HG03108 (cell line): Measurements from ENCODE around the gene AQP12B.

Source experiments
- ATAC-seq: cut with Tn5 transposase; IDR thresholded peaks from one replicate; pipeline ENCODE4 v1.9.1; 2021; ENCODE audit warnings: moderate library complexity; ENCODE audit not compliant: unreplicated experiment

AQP12B gene

DNA sequence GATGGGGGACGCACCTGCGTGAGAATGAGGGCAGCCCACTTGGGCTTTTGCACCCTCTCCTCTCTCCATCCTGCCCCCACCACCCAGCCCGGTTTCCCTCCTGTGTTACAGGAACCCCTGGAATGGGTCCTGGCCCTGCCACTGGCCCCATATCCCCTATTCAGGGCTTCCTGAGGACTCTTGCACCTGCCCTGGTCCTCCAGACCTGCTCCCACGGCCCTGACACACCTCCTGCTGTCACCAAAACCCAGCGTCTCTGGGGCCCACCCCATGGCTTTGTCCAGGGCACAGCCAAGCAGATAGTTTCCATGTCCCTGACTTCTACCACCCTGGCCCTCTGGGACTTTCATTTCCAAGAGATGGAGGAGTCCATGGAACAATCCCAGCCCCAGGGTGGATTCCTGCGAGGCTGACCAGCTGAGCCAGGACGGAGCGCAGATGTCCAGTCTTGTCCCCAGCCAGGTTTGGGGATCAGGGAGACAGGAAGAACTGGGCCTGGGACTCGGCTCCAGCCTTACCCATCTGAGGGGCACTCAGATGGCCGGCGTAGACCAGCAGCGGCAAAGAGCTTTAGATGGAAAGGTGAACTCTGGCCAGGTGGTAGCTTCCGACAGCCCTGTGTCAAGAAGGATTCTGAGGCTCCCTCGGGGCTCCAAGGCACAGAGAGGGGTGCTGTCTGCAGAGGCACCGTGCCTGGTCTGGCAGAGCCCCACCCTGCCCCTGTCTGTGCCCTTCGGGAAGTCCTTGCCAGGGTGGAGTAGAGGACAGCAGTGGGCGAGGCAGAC lies 45.4 kb downstream of the AQP12B start:
- ATAC-seq, result no peak

DNA sequence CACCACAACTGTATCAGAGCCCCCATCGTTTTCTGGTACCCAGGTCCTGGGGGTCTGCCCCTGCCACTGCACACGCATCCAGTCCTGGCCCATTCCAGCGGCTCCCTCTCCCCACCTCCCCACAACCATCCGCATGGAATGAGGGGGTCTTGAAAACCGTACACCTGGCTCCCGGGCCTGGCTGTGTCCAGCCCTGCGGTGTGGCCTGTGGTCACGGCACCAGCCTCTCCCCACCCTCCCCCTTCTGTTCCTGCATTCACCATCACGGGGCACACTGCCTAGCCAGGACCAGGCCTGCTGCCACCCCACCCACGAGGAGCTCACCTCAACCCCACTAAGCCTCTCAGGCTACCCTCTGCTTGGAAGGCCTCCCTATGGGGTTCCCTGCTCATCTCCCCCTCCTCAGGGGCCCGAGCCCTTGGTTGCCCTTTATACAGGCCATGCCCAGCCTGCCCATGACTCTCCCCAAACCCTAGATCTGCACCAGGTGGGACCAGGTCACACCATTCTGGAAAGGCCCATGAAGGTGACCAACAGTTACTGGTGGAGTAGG lies 46.0 kb downstream of the AQP12B start:
- no peak for ATAC-seq

DNA sequence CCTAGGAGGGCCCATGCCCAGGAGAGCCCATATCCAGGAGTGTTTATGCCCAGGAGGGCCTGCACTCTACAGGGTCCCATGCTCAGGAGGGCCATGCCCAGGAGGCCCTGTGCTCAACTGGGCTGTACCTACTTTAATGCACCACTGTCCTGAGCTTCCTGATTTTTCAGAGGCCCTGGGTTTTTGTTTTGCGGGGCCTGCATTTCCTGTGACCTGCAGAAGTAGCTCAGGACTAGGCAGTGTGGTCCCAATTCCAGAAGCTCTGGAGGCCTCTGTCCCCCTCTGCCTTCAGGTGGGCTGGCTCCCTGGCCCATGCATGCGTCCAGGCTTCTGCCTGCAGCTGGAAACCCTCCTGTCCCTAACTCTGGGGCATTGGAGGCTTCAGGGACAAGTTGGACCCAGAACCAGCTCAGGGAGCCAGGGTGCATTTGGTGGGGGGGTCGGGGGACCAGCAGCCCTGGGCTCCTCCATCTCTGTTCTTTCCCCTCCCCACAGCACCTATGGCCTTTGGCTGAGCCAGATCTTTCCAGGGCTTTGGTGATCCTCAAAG lies 46.6 kb downstream of the AQP12B start:
- ATAC-seq, result no peak

DNA sequence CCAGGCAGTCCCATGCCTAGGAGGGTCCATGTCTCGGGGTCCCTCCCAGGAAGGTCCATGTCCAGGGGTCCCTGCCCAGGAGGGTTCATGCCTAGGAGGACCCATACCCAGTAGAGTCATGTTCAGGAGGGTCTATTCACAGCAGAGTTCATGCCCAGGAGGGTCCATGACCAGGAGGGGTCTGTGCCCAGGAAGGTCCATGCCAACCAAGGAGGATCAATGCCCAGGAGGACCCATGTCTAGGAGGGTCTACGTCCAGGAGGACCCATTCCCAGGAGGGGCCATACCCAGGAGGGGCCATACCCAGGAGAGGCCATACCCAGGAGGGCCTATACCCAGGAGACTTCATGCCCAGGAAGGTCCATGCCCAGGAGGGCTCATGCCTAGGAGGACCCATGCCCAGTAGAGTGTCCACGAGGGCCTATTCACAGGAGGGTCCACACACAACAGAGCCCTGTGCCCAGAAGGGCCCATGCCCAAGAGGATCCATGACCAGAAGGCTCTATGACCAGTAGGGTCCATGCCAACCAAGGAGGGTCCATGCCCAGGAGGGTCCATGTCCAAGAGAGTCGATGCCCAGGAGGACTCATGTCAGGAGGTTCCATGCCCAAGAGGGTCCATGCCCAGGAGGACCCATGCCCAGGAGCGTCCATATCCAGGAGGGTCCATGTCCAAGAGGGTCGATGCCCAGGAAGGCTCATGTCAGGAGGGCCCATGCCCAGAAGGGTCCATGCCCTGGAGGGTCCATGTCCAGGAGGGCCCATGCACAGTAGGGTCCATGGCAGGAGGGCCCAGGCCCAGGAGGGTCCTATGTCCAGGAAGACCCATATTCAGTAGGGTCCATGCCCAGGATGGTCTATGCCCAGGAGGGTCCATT lies 47.3 kb downstream of the AQP12B start:
- no peak for ATAC-seq

DNA sequence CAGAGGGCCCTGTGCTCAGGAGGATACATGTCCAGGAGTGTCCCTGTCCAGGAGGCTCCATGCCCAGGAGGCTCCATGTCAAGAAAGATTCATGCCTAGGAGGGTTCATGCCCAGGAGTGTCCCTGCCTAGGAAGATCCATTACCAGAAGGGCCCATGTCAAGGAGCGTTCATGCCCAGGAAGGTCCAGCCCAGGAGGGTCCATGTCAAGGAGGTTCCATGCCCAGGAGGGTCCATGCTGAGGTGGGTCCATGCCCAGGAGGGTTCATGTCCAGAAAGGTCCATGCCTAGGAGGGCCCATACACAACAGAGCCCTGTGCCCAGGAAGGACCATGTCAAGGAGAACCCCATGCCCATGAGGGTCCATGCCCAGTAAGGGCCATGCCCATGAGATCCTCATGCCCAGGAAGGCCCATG lies 50.4 kb downstream of the AQP12B start:
- no peak for ATAC-seq

DNA sequence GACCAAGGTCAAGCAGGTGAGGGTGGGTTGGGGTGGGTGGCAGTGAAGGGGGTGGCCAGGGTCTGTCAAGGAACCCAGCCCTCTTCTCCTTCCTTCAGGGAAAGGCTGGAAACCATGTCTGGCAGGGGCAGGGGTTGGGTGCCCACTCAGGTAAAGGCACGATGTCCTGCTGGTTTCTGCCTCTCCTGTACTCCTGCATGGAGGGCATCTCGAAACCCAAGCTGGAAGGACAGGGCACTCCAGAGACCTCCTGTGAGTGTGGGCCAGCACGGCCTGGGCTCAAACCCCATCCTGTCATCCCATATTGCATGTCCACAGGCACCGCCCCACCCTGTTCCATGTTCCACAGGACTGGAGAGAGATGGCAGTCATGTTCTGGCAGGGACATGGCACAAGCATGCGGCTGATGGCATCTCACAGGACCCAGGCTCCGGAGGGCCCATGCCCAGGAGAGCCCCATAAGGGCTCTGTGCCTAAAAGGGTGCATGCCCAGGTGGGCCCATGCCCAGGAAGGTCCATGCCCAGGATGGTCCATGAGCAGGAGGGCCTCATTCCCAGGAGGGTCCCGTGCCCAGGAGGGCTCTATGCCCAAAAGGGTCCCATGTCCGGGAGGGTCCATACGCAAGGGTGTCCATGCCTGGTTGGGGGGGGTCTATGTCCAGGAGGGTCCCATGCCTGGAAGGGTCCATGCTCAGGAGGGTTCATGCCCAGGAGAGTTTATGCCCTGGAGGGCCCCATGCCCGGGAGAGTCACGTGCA lies 51.0 kb downstream of the AQP12B start:
- ATAC-seq, result no peak

DNA sequence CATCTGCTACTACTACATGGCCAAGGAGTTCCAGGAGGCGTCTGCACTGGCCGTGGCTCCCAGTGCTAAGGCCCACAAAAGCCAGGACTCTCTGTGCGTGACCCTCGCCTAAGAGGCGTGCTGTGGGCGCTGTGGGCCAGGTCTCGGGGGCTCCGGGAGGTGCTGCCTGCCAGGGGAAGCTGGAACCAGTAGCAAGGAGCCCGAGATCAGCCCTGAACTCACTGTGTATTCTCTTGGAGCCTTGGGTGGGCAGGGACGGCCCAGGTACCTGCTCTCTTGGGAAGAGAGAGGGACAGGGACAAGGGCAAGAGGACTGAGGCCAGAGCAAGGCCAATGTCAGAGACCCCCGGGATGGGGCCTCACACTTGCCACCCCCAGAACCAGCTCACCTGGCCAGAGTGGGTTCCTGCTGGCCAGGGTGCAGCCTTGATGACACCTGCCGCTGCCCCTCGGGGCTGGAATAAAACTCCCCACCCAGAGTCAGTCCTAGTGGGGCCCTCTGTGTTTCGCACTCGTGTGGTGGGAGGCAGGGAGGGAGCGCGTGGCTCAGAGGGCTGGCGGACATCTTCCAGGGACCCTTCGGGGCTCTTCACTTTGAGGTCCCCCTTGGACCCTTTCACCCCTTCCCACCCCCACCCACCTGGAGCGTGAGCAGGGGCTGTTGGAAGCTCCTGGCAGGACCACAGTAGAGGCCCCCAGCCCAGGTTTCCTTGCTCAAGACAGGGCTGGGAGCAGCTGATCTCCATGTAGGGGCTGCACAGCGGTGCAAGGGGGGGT lies 51.7 kb downstream of the AQP12B start:
- ATAC-seq, result no peak

DNA sequence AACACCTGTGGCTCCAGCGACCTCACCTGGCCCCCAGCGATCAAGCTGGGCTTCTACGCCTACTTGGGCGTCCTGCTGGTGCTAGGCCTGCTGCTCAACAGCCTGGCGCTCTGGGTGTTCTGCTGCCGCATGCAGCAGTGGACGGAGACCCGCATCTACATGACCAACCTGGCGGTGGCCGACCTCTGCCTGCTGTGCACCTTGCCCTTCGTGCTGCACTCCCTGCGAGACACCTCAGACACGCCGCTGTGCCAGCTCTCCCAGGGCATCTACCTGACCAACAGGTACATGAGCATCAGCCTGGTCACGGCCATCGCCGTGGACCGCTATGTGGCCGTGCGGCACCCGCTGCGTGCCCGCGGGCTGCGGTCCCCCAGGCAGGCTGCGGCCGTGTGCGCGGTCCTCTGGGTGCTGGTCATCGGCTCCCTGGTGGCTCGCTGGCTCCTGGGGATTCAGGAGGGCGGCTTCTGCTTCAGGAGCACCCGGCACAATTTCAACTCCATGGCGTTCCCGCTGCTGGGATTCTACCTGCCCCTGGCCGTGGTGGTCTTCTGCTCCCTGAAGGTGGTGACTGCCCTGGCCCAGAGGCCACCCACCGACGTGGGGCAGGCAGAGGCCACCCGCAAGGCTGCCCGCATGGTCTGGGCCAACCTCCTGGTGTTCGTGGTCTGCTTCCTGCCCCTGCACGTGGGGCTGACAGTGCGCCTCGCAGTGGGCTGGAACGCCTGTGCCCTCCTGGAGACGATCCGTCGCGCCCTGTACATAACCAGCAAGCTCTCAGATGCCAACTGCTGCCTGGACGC lies 52.5 kb downstream of the AQP12B start:
- ATAC-seq, result no peak

DNA sequence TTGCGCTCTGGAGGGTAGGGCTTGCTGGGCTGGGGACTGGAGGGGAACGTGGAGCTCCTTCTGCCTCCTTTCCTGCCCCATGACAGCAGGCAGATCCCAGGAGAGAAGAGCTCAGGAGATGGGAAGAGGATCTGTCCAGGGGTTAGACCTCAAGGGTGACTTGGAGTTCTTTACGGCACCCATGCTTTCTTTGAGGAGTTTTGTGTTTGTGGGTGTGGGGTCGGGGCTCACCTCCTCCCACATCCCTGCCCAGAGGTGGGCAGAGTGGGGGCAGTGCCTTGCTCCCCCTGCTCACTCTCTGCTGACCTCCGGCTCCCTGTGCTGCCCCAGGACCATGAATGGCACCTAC lies 53.1 kb downstream of the AQP12B start:
- ATAC-seq, result no peak

DNA sequence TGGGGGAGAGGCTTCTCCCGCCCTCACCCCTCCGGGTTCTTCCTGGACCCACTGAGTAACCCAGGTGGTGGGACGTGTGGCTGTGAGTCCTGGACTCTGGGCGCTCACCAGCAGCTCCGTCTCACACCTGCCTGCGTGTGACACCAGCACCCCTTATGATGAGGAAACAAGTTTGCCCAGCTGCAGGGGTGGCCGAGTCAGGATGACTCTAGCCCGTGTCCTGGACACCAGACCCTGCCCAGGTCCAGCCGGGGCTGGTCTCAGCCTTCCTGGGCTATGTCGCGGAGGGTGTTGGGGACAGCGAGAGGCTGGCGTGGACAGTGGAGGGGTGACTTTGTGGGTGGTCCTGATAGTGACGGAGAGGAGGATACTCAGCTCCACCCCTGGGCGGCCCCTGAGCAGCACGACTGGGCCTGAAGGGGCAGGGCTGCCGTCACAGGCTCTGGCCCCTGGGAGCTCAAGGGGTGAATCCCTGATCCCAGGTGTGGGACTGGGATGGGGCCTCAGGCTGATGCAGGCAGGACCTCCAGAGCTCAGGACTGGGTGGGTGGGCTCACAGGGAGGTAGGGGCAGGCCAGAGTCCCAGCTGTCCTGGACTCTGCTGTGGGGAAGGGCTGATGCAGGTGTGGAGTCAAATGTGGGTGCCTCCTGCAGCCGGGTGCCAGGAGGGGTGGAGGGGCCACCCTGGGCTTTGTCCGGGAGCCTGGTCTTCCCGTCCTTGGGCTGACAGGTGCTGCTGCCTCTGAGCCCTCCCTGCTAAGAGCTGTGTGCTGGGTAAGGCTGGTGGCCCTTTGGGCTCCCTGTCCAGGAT lies 53.7 kb downstream of the AQP12B start:
- ATAC-seq, result no peak

DNA sequence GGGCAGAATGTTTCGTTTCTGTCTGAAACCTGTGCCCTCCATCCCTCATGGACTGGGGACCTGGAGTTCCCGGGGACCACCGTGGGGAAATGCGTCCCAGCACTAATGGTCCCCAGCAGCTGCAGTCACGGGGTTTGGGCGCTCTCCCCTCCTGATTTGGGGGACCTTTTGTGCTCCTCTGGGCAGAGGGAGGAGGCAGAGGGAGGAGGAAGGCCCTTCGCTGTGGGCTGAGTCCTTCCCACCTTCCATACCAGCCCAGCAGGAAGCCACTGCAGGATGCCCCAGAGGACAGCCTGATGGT lies 54.2 kb downstream of the AQP12B start:
- no peak for ATAC-seq

DNA sequence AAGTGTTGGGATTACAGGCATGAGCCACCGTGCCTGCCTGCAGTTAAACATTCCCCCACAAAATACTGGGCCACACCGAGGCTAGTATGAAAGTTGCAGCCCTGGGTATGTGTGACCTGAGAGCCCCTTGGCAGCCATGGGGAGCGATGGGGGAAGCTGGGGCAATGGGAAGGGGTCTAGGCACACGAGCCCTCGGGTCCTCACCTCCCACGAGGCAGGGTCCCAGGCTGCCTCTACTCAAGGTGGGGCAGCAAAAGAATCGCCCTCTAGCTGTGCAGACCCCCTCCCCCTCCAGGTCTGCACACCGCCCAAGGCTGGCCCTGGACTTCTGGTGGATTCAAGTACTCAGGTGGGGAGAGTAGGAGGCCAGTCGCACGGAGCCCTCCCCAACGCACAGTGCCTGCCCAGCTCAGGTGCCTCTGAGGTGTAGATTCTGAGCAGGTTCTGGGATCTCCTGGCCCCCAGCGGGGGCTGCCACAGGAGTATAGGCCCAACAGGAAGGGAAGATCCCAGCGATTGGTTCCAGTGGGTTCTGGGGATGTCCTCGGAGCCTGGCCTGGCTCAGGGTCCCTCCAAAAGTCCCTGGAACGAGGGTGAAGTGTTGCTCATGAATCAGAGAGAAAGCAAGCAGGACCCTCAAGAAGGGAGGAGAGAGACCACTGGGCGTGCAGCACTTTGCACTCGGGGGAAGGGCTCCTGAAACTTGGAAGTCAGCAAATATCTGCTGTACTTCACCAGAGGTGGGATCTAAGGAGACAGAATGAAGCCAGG lies 54.8 kb downstream of the AQP12B start:
- no peak for ATAC-seq

DNA sequence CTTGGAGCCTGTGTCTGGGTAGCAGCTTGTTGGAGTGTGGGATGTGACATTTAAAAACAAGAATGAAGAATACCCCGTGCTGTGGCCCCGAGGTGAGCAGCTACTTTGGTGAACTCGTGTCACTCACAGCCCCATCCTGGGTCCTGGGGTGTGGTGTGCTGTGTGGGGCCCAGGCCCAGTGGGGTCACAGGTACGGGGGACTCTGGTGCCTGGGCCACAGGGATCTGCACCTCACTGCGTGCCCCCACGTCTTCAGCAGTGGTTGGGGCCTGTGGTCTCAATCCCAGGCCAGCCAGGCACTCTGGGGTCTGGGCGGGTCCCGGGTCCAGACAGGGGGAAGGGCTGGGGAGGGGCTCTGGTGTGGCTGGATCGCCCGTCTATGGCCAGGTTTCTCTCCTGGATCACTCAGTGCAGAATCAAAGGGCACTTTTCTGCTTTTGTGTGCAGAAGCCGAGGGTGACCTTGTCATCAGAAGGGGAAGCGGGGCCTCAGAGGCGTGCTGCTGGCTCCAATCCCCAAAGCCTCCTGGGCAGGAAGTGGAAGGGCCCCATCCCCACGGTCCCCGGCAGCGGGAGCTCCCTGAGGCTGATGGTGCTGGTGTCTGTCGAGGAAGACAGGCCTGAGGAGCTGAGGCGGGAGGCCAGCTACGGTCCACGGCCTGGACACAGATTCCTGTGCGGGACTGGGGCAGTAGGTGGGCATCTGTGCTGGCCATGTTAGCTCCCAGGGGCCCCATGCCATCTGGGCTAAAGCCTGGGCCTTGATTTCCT lies 56.0 kb downstream of the AQP12B start:
- ATAC-seq, result no peak
